Ecto neural progenitor cell (in vitro differentiated cells): Measurements from ENCODE around the gene THBS3.
A peak's percentile ranks its signal among the peaks of the same experiment; 100 is the strongest.

Source experiments
- DNase-seq: peaks from one replicate; pipeline ENCODE4 v3.0.0-alpha.2; 2018; ENCODE audit warnings: low spot score

The THBS3 gene

GRCh38 chr1:155187456-155187891, 20.2 kb downstream of the THBS3 start:
- no peak for DNase-seq

- DNase-seq = no peak
These were observed 20.8 kb downstream of the THBS3 start for GRCh38 chr1:155186794-155187455.

- DNase-seq = no peak
These were observed 21.5 kb downstream of the THBS3 start for GRCh38 chr1:155186067-155186793.

GRCh38 chr1:155185783-155186066, 22.0 kb downstream of the THBS3 start:
- DNase-seq = no peak

- peak; percentile 42 for DNase-seq
These were observed 22.6 kb downstream of the THBS3 start for GRCh38 chr1:155184835-155185782.

GRCh38 chr1:155184351-155184811, 23.3 kb downstream of the THBS3 start:
- DNase-seq = no peak

GRCh38 chr1:155183775-155184221, 23.9 kb downstream of the THBS3 start:
- no peak for DNase-seq

- no peak for DNase-seq
These were observed 25.6 kb downstream of the THBS3 start for GRCh38 chr1:155182052-155182550.

DNA sequence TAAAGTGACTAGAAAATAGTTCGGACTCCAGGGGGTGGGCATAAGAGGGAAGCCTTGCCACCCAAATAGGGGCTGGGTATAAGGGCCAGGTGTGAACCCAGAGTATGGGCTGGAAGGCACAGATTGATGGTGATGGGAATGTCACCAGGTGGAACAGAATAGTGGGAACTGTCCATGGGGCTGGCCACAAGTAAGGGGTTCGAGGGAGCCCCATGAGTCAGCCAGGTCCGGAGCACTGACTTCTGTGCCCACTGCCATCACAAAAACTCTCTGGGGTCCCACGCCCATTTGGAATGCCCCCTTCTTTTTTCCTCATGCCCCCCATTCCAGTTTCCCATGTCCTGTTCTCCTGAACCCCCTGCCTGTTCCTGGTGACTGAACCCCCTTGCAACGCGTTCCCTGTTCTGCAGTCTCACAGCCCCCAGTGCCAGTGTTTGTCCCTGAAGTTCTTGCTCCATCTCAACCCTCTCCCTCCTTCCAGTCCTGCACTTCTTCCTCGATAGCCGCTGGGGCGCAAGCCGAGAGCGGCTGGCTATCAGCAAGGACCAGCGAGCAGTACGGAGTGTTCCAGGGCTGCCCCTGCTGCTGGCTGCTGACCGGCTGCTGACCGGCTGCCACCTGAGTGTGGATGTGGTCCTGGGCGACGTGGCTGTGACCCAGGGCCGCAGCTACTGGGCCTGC, 26.2 kb downstream of the THBS3 start:
- DNase-seq = no peak

DNA sequence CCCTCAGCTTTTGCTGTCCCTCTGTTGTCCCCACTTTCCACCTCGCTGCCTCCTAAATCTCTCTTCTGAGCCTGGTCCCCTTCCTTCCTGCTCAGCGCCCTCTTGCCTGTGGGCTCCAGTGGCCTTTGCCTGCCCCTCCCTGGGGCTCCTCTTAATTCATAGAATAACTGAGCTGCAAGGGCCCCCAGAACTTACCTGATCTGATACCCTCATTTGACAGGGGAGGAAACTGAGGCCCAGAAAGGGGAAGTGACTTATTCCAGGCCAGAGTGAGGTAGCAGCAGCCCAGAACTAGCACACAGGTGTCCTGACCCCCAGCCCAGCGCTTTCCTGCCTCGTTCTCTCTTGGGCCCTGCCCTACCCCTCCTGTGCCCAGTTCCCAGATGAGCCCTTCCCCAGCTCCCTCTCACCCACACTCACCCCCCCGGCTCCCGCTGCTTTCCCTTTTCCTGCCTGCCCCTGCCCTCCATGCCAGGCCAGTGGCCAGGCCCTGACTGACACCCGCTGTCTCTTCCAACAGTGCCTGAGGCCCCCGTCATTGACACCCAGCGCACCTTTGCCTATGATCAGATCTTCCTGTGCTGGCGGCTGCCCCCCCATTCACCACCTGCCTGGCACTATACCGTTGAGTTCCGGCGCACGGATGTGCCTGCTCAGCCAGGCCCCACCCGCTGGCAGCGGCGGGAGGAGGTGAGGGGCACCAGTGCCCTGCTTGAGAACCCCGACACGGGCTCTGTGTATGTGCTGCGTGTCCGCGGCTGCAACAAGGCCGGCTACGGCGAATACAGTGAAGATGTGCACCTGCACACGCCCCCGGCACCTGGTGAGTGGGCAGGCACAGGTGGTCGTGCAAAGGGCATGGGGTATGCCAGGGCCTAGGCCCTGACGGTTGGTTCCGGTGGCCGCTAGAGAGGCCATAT, 28.3 kb downstream of the THBS3 start:
- peak; percentile 35 for DNase-seq

DNA sequence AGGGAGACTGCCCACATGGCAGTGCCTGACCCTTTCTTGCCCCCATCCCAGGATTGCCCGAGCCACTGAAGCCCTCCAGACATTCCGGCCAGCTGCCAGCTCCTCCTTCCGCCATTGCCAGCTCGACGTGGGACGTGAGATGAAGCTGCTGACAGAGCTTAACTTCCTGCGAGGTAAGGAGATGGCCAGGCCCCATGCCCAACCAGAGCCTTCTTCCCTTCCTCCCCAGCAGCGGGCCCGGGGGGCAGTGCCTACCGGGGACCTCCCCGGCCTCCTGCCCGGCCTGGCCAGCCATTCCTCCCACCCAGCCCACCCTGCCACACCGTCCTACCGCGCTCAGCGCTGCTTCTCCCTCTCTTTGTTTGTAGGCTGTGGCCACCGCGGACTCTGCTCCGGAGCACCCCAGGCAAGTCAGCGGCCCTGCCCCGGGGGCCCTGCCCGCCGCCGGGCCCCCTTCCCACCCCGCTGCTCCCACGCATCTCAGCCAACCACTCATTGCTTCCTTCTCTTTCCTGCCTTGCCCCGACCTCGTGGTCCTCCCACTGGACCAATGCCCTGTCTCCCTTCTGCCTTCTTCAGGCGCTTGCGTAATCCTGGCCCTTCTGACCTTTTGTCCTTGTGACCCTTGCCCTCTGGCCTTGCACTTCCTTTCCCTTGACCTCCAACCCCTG, 29.1 kb downstream of the THBS3 start:
- peak; percentile 33 for DNase-seq

DNA sequence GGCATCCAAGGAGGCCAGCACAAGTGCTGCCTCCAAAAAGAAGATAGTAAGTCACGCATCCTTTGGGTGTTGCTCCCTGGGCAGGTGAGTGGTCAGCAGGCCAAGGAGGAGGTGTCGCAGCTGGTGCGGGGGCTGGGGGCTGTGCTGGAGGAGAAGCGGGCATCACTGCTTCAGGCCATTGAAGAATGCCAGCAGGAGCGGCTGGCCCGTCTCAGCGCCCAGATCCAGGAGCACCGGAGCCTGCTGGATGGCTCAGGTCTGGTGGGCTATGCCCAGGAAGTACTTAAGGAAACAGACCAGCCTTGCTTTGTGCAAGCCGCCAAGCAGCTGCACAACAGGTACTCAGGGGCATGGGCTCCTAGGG, 29.8 kb downstream of the THBS3 start:
- DNase-seq = peak; percentile 34

- DNase-seq = peak; percentile 35
These were observed 30.3 kb downstream of the THBS3 start for GRCh38 chr1:155177192-155177917.

DNA sequence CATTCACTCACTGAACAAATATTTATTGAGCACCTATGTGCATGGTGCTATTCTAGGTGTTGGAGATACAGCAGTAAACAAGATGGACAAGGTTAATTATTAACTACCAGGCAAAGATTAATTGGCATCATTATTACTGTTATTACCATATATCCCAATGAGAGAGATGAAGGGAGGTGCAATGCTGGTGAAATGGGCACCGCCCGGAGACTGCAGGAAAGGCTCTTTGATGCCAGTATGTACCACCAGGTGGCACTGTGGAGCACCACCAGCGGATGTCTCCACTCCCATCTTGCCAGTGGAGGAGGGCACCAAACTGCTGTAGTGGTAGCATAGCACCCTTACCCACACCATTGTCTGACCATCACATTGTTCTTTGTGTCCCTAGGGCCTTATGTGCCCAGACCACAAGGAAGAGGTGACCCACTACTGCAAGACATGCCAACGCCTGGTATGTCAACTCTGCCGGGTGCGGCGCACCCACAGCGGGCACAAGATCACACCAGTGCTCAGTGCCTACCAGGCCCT, 31.1 kb downstream of the THBS3 start:
- peak; percentile 80 for DNase-seq

DNA sequence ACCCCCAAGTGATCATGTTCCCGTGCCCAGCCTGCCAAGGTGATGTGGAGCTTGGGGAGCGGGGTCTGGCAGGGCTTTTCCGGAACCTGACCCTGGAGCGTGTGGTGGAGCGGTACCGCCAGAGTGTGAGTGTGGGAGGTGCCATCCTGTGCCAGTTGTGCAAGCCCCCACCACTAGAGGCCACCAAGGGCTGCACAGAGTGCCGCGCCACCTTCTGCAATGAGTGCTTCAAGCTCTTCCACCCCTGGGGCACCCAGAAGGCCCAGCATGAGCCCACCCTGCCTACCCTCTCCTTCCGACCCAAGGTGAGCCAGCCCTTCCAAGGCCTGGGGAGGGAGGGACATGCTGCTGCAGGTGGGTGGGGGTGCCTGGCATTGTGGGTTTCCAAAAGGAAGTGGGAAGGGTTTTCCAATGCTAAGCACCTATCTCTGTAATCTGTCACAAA, 31.7 kb downstream of the THBS3 start:
- DNase-seq = peak; percentile 49

DNA sequence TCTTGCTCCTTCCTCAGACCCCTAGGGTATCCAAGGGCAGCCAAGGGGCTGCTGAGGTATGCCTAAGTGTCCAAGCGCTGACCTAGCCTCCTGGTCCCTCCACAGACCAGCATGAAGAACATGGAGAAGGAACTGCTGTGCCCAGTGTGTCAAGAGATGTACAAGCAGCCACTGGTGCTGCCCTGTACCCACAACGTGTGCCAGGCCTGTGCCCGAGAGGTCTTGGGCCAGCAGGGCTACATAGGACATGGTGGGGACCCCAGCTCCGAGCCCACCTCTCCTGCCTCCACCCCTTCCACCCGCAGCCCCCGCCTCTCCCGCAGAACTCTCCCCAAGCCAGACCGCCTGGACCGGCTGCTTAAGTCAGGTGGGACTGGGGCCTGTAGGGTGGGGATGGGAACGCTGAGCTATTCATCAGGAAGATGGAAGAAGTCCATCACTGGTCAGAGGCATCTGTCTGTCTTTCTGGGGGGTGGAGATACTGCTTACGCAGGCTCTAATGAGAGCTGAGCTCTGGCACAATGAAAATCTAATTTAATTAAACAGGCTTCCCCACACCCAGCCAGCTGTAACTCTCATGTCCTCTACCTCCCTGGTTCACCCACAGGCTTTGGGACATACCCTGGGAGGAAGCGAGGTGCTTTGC, 32.3 kb downstream of the THBS3 start:
- DNase-seq = peak; percentile 44

DNA sequence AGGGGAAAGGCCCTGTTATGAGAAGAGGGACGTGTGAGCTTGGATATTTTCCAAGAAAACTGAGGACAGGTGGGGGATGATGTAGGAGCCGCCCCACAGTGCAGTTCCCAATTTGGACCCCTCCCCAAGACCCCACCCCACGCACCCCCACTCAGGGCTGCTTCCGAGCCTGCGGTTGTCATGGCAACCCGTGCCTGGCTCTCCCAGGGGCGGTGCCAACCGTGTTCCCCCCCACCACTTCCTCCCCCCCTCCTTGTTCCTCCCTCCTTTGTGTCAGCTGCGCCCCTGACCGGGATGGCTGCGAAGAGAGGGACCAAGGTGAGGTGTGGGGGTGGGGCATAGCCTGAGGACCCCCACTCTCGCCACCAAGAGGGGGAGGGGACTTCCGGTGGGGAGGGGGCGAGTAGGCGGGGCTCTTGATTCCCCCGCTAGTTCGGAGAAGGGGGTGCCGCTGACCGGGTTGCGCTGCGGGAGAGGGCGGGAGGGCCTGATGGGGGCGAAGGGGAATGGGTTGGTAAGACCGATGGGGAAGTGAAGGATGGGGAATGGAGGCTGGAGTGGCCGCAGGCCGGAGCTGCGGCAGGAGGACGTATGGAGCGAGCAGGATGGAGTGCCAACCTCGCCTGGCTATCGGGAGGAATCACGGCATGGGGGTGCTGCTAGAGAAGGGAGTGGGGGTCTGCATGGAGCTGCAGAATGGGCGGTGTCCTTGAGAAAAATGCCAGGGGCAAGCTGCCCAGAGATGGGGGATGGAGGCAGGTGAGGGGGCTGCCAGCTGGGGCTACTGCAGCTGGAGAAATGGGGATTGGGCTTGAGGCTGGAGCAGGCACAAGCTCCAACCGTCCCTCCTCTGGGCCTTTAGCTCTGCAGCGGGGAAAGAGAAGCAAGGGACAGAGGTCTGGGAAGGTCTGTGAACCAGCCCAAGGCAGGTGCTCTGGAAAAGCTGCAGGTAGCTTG, 33.1 kb downstream of the THBS3 start:
- peak; percentile 73 for DNase-seq
